OCI-M2 (cell line): ENCODE data around the gene MAP2K4.
"Not testable (repeated sequence)": the region's sequence is repeated elsewhere in the genome, so short reads cannot be mapped to it uniquely, and the experiment has no call there.

Source experiments
- DNase-seq: peaks from one replicate; lab custom pipeline; 2025; ENCODE audit not compliant: unreplicated experiment; lab: John Stamatoyannopoulos, UW

Gene MAP2K4

GRCh38 chr17:12020642-12021622 lies at the start of gene MAP2K4:
MAP2K4 (plus strand) TSS chr17:12020877; CDS start chr17:12020887, 10 bp downstream.
- no peak for DNase-seq

- not testable (repeated sequence) for DNase-seq
These were observed 47.9 kb upstream of the MAP2K4 start for GRCh38 chr17:11972741-11973140.

- no peak for DNase-seq
These were observed 40.9 kb upstream of the MAP2K4 start for GRCh38 chr17:11979795-11980194.

GRCh38 chr17:11980813-11981212 lies 39.9 kb upstream of the MAP2K4 start:
- DNase-seq = no peak

- DNase-seq = no peak
These were observed 38.8 kb upstream of the MAP2K4 start for GRCh38 chr17:11981862-11982261.

- DNase-seq = no peak
These were observed 34.3 kb upstream of the MAP2K4 start for GRCh38 chr17:11986179-11986941.

GRCh38 chr17:11986942-11987329 lies 33.7 kb upstream of the MAP2K4 start:
- peak; percentile 10 for DNase-seq

- DNase-seq = no peak
These were observed 30.2 kb upstream of the MAP2K4 start for GRCh38 chr17:11990363-11990983.

- no peak for DNase-seq
These were observed 29.2 kb upstream of the MAP2K4 start for GRCh38 chr17:11991461-11991860.

- no peak for DNase-seq
These were observed 23.9 kb upstream of the MAP2K4 start for GRCh38 chr17:11996722-11997146.

- DNase-seq = peak; percentile 69
These were observed 23.3 kb upstream of the MAP2K4 start, which contains the start of gene ZNF18 for GRCh38 chr17:11997147-11997971. ZNF18 (minus strand) TSS chr17:11997475; CDS start chr17:11992829, 4,646 bp downstream.

GRCh38 chr17:11997972-11998233 lies 22.8 kb upstream of the MAP2K4 start:
- DNase-seq = no peak

GRCh38 chr17:11999696-12000095 lies 21.0 kb upstream of the MAP2K4 start:
- no peak for DNase-seq

- no peak for DNase-seq
These were observed 13.2 kb upstream of the MAP2K4 start for GRCh38 chr17:12007466-12007865.

GRCh38 chr17:12021623-12022140 lies 1.0 kb downstream of the MAP2K4 start:
- no peak for DNase-seq

GRCh38 chr17:12022310-12022709 lies 1.6 kb downstream of the MAP2K4 start:
- DNase-seq = no peak

GRCh38 chr17:12024327-12024726 lies 3.6 kb downstream of the MAP2K4 start:
- DNase-seq = no peak

- no peak for DNase-seq
These were observed 7.0 kb downstream of the MAP2K4 start for GRCh38 chr17:12027658-12028057.

GRCh38 chr17:12028611-12029010 lies 7.9 kb downstream of the MAP2K4 start:
- DNase-seq = no peak

- DNase-seq = no peak
These were observed 13.9 kb downstream of the MAP2K4 start for GRCh38 chr17:12034538-12034937.
